H1 (cell line): ENCODE data around the gene ABCG1.

Source experiments
- CHD1 ChIP-seq: IDR thresholded peaks from 2 replicates; pipeline ENCODE4 v1.6.1; 2012; ENCODE audit warnings: low read depth, low read length, improper control_type of control experiment
- RBBP5 ChIP-seq: IDR thresholded peaks from 2 replicates; pipeline ENCODE4 v1.7.1; 2012; ENCODE audit warnings: low read depth, mild to moderate bottlenecking, inconsistent platforms, low read length, moderate library complexity, borderline replicate concordance

DNA sequence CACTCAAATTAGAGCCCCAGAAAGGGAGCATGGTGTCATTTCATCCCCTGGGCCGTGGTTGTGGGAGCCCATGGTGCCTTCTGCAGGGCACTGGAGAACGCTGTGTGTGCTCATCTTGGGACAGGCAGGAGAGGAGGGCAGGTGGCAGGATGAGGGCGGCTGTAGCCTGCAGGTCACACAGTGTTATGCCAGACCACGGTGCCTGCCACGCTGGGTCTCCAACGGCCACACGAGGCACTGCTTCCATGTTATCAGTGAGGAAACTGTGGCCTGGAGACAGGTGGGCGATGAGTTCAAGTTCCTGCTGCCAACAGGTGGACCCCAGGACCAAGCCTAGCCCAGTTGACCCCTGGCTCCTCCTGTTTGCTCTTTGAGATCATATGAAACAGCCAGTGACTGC, 21.0 kb downstream of the ABCG1 start:
- TF ChIP-seq RBBP5: no peak
- TF ChIP-seq CHD1: no peak
